MCF 10A (cell line): ENCODE data around the gene MS4A4E. TPM values are rescaled to one million over a fixed set of nuclear protein-coding genes. Genes with fewer than 3 reads are reported as not detected.

Experiments
- BruUV-seq: library from RNA; stranded (reverse); fragments of 400-500 nt; replicated peaks from 2 replicates; lab custom pipeline; 2021; lab: Mats Ljungman, UMichigan
- CTCF ChIA-PET: fragments of 300-600 bp; sonication (Branson Sonifier 250); formaldehyde crosslinking; extraction: SDS; loops from one replicate; lab custom pipeline; 2021; ENCODE audit warnings: antibody characterized with exemption, inconsistent platforms; lab: Yijun Ruan, JAX
- POLR2A ChIA-PET: fragments of 300-600, 350-650 bp; sonication (Branson Sonifier 250); formaldehyde crosslinking; extraction: SDS; loops from one replicate; lab custom pipeline; 2020; ENCODE audit warnings: antibody characterized with exemption, inconsistent platforms; lab: Yijun Ruan, JAX
- DNase-seq: peaks from one replicate; pipeline ENCODE4 v3.0.0-alpha.2; 2018; ENCODE audit not compliant: unreplicated experiment
- H3K27ac Mint-ChIP-seq: one replicate; pipeline ENCODE4 v1.8.0; 2022; ENCODE audit warnings: mild to moderate bottlenecking, low read depth, mixed read lengths; ENCODE audit not compliant: unreplicated experiment
- H3K27me3 Mint-ChIP-seq: one replicate; pipeline ENCODE4 v1.8.0; 2022; ENCODE audit warnings: mixed read lengths; ENCODE audit not compliant: insufficient read depth, unreplicated experiment
- H3K36me3 Mint-ChIP-seq: one replicate; pipeline ENCODE4 v1.8.0; 2022; ENCODE audit warnings: mild to moderate bottlenecking, moderate library complexity, mixed read lengths; ENCODE audit not compliant: insufficient read depth, unreplicated experiment
- H3K4me1 Mint-ChIP-seq: one replicate; pipeline ENCODE4 v1.8.0; 2022; ENCODE audit warnings: mixed read lengths; ENCODE audit not compliant: insufficient read depth, unreplicated experiment
- H3K4me3 Mint-ChIP-seq: one replicate; pipeline ENCODE4 v1.8.0; 2022; ENCODE audit warnings: mild to moderate bottlenecking, moderate library complexity, mixed read lengths; ENCODE audit not compliant: unreplicated experiment
- H3K9me3 Mint-ChIP-seq: one replicate; pipeline ENCODE4 v1.8.0; 2022; ENCODE audit warnings: mixed read lengths; ENCODE audit not compliant: unreplicated experiment
- CTCF ChIP-seq: fragments of 200-600 bp; IDR thresholded peaks from one replicate; pipeline ENCODE4 v1.8.0; 2022; ENCODE audit warnings: antibody characterized with exemption, mild to moderate bottlenecking; ENCODE audit not compliant: unreplicated experiment
- intact Hi-C: fragments of 100-400 bp; cut with micrococcal nuclease; formaldehyde crosslinking; loops from 2 replicates; pipeline ENCODE4 v1.14.1; 2022
- total RNA-seq: library from RNA; stranded (reverse); gene quantifications from 2 replicates; pipeline ENCODE4 v1.2.3, GENCODE V29; 2022

The MS4A4E gene
- total RNA-seq, 1 experiment from 2014 or later, result not detected

- intact Hi-C loops, result no loop called here
- Mint-ChIP-seq H3K36me3 (no peaks in the 10 kb centered on the region), H3K4me1 (no peaks in the 10 kb centered on the region), H3K4me3 (no peak overlapping the region), H3K9me3 (no peaks in the 10 kb centered on the region), H3K27ac (no peak overlapping the region), H3K27me3 (no peaks in the 10 kb centered on the region)
- BruUV-seq, result no TSS peak
- POLR2A ChIA-PET, result interaction anchor here (0.8 kb wide), 1 partner anchor 27 kb away, joined by 3 read pairs; no protein-coding TSS in a partner anchor
- no peak for DNase-seq
- no peak for TF ChIP-seq CTCF
- CTCF ChIA-PET, result no interaction called here
Measured at GRCh38 chr11:60222141-60222540, 20.8 kb downstream of the MS4A4E start.

- no peaks in the 10 kb centered on the region for H3K36me3 Mint-ChIP-seq
- CTCF ChIA-PET, result no interaction called here
- DNase-seq, result no peak
- no peak overlapping the region for H3K4me3 Mint-ChIP-seq
- H3K4me1 Mint-ChIP-seq, result no peaks in the 10 kb centered on the region
- intact Hi-C loops, result no loop called here
- no peaks in the 10 kb centered on the region for H3K27me3 Mint-ChIP-seq
- TF ChIP-seq CTCF, result no peak
- no peaks in the 10 kb centered on the region for H3K9me3 Mint-ChIP-seq
- no peak overlapping the region for H3K27ac Mint-ChIP-seq
- POLR2A ChIA-PET, result no interaction called here
- no TSS peak for BruUV-seq
Measured at GRCh38 chr11:60221692-60222091, 21.2 kb downstream of the MS4A4E start.

- no peaks in the 10 kb centered on the region for H3K4me1 Mint-ChIP-seq
- no peak overlapping the region for H3K27ac Mint-ChIP-seq
- DNase-seq, result no peak
- H3K27me3 Mint-ChIP-seq, result no peaks in the 10 kb centered on the region
- POLR2A ChIA-PET, result no interaction called here
- CTCF ChIA-PET, result no interaction called here
- no TSS peak for BruUV-seq
- H3K9me3 Mint-ChIP-seq, result no peaks in the 10 kb centered on the region
- intact Hi-C loops, result no loop called here
- H3K36me3 Mint-ChIP-seq, result no peaks in the 10 kb centered on the region
- TF ChIP-seq CTCF, result no peak
- H3K4me3 Mint-ChIP-seq, result no peak overlapping the region
Measured at GRCh38 chr11:60221181-60221580, 21.8 kb downstream of the MS4A4E start.

GRCh38 chr11:60214386-60214785, 28.6 kb downstream of the MS4A4E start:
- no peaks in the 10 kb centered on the region for H3K27me3 Mint-ChIP-seq
- H3K27ac Mint-ChIP-seq, result no peak overlapping the region
- ChIA-PET CTCF (interaction anchor here (0.6 kb wide), 1 partner anchor 531 kb away, joined by 3 read pairs; no protein-coding TSS in a partner anchor), POLR2A (no interaction called here)
- H3K36me3 Mint-ChIP-seq, result no peaks in the 10 kb centered on the region
- H3K4me3 Mint-ChIP-seq, result no peak overlapping the region
- TF ChIP-seq CTCF, result no peak
- DNase-seq, result no peak
- no peaks in the 10 kb centered on the region for H3K9me3 Mint-ChIP-seq
- intact Hi-C loops, result no loop called here
- H3K4me1 Mint-ChIP-seq, result no peaks in the 10 kb centered on the region
- no TSS peak for BruUV-seq
